NK-92 (cell line): ENCODE data around the gene SAP30.

Source experiments
- DNase-seq: peaks from one replicate; lab custom pipeline; 2025; ENCODE audit not compliant: unreplicated experiment; lab: John Stamatoyannopoulos, UW

The SAP30 gene

GRCh38 chr4:173365359-173365996, 5.3 kb upstream of the SAP30 start:
- DNase-seq: no peak

- DNase-seq: no peak
Observed at GRCh38 chr4:173367285-173367684, 3.5 kb upstream of the SAP30 start.

GRCh38 chr4:173367946-173368345, 2.8 kb upstream of the SAP30 start:
- no peak for DNase-seq

GRCh38 chr4:173370130-173370476, 651 bp upstream of the SAP30 start:
- no peak for DNase-seq

- DNase-seq: no peak
Observed at GRCh38 chr4:173371292-173372192, 788 bp downstream of the SAP30 start.

- no peak for DNase-seq
Observed at GRCh38 chr4:173374588-173374987, 3.8 kb downstream of the SAP30 start.

- no peak for DNase-seq
Observed at GRCh38 chr4:173379929-173380328, 9.2 kb downstream of the SAP30 start.

GRCh38 chr4:173380987-173381386, 10.2 kb downstream of the SAP30 start:
- no peak for DNase-seq

- DNase-seq: no peak
Observed at GRCh38 chr4:173381610-173382009, 10.9 kb downstream of the SAP30 start.

GRCh38 chr4:173382349-173382748, 11.6 kb downstream of the SAP30 start:
- no peak for DNase-seq

GRCh38 chr4:173386751-173387150, 16.0 kb downstream of the SAP30 start:
- DNase-seq: no peak

GRCh38 chr4:173391701-173392100, 20.9 kb downstream of the SAP30 start:
- DNase-seq: no peak

- DNase-seq: no peak
Observed at GRCh38 chr4:173397604-173398003, 26.9 kb downstream of the SAP30 start.

- no peak for DNase-seq
Observed at GRCh38 chr4:173398220-173398619, 27.5 kb downstream of the SAP30 start.

GRCh38 chr4:173398779-173399415, 28.1 kb downstream of the SAP30 start, which contains the start of gene SCRG1:
Gene SCRG1, minus strand, starts transcription at chr4:173399116. Its CDS starts 7,702 bp downstream, at chr4:173391414.
- DNase-seq: no peak

GRCh38 chr4:173401063-173401462, 30.3 kb downstream of the SAP30 start:
- DNase-seq: no peak

GRCh38 chr4:173403051-173403450, 32.3 kb downstream of the SAP30 start:
- no peak for DNase-seq

GRCh38 chr4:173404296-173404865, 33.6 kb downstream of the SAP30 start:
- DNase-seq: no peak

GRCh38 chr4:173405840-173406606, 35.3 kb downstream of the SAP30 start:
- DNase-seq: no peak

- DNase-seq: no peak
Observed at GRCh38 chr4:173410079-173410478, 39.3 kb downstream of the SAP30 start.
